ENCODE results near the gene MCTP1.

Gene MCTP1

DNA sequence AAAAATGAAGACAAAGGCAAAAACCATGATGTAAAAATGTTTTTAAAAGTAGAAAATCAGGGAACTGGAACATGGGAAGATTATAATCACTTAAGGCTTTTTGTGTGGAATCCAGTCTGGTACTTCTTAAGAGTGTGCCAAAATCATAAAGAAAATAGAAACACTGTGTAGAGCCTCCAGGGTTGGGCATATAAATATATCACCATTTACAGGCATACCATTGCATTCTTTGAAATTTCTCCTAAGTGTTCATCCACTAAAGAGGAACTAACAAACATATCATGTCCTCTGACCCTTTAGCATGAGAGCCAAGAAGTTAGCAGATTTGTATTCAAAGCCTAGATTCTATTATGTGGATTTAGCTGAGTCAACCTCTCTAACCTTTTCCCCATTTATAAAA, 573.1 kb downstream of the MCTP1 start:
- TF ChIP-seq, protein P1, sequence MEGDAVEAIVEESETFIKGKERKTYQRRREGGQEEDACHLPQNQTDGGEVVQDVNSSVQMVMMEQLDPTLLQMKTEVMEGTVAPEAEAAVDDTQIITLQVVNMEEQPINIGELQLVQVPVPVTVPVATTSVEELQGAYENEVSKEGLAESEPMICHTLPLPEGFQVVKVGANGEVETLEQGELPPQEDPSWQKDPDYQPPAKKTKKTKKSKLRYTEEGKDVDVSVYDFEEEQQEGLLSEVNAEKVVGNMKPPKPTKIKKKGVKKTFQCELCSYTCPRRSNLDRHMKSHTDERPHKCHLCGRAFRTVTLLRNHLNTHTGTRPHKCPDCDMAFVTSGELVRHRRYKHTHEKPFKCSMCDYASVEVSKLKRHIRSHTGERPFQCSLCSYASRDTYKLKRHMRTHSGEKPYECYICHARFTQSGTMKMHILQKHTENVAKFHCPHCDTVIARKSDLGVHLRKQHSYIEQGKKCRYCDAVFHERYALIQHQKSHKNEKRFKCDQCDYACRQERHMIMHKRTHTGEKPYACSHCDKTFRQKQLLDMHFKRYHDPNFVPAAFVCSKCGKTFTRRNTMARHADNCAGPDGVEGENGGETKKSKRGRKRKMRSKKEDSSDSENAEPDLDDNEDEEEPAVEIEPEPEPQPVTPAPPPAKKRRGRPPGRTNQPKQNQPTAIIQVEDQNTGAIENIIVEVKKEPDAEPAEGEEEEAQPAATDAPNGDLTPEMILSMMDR (IDR thresholded peaks at IDR 0.05; ENCODE audit: extremely low read depth, insufficient read depth, missing control alignments) = no peak
- in situ Hi-C loops (cut with MboI; ENCODE audit: low pct_unique_long_range_greater_than_20kb, low sequenced_read_pairs, unreplicated experiment) = no loop called here

DNA sequence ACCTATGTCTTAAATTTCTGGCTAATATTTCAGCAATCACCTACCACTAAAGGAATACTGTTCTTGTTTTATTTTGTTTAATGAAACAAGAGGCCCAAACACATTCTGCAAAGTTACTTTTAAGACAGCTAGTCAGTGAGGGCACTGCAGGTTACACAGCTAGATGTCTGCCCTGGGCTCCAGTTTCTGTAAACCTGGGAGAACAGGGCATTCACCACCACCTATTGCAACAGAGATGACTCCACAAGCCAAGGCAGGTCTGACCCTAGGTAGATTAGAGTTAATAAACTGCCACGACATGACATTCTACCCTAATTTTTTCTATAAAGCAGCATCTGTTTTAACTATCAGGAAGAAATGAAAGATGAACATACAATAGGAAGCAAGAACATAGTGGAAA, 575.6 kb downstream of the MCTP1 start:
- in situ Hi-C loops (cut with MboI; ENCODE audit: low pct_unique_long_range_greater_than_20kb, low sequenced_read_pairs, unreplicated experiment) = no loop called here
- TF ChIP-seq, protein P1 (IDR thresholded peaks at IDR 0.05; ENCODE audit: extremely low read depth, insufficient read depth, missing control alignments) = no peak
- DNase-seq (ENCODE audit: low spot score) = no peak

More for the DNA sequence above, 573.1 kb downstream of the MCTP1 start:
- DNase-seq (ENCODE audit: low spot score) = no peak

DNA sequence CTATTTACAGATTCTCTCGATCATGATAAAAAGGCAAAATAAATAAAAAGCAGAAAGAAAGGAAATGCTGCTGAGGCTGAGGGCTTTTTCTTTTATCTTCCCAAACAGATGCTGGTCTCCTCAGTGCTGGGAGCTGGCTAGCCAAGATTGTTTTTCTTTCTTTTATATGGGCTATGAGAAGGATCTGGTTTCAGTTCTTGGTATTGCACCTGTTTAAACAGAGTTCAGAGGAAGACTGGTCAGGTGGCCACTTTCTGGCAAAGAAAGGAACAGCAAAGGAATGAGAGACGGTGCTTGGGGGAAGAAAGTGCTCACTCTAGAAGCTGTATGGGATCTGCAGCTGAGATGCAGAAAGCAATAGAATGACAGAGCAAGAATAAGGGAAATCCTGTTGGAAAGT, 577.5 kb downstream of the MCTP1 start:
- DNase-seq (ENCODE audit: low spot score) = no peak
- in situ Hi-C loops (cut with MboI; ENCODE audit: low pct_unique_long_range_greater_than_20kb, low sequenced_read_pairs, unreplicated experiment) = no loop called here
- TF ChIP-seq, protein P1 (IDR thresholded peaks at IDR 0.05; ENCODE audit: extremely low read depth, insufficient read depth, missing control alignments) = no peak

DNA sequence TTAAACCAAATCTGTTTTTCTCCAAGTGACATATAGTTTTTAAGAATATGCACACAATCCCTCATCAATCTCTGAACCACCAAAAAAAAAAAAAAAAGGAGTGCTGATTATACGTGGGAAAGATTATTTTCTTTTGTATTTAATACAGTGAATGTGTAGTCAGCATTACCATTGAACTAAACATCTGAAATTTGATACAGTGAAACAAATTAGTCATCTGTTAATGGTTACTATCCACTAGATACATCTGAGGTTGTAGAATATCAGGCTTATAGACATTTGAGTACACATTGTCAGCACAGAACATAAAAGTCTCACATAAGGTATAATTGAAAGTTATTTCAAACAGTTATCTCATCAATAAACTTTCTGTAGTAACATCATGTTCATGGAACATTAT, 579.5 kb downstream of the MCTP1 start:
- no peak for DNase-seq (ENCODE audit: low spot score)
- TF ChIP-seq, protein P1 (IDR thresholded peaks at IDR 0.05; ENCODE audit: extremely low read depth, insufficient read depth, missing control alignments) = no peak
- in situ Hi-C loops (cut with MboI; ENCODE audit: low pct_unique_long_range_greater_than_20kb, low sequenced_read_pairs, unreplicated experiment) = no loop called here

DNA sequence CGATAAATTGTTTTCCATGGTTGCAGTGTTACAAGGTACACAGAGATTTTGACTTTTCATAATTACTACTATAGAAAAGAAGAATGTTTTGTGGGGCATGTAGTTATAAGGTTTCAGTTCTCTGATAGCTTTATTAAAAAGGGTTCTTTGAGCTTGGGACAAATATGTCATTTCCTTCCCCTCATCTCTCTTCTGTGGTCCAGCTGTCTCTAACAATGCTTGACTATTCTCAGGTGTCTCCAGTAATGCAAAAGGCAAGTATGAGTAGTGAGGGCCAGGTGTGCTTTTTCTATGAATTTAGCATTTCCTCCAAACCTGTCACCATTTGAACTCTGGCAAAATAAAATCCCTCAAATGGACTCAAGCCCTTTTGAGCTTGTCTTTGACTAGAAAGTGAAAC, 582.2 kb downstream of the MCTP1 start:
- no peak for DNase-seq (ENCODE audit: low spot score)
- TF ChIP-seq, protein P1 (IDR thresholded peaks at IDR 0.05; ENCODE audit: extremely low read depth, insufficient read depth, missing control alignments) = no peak
- in situ Hi-C loops (cut with MboI; ENCODE audit: low pct_unique_long_range_greater_than_20kb, low sequenced_read_pairs, unreplicated experiment) = no loop called here

DNA sequence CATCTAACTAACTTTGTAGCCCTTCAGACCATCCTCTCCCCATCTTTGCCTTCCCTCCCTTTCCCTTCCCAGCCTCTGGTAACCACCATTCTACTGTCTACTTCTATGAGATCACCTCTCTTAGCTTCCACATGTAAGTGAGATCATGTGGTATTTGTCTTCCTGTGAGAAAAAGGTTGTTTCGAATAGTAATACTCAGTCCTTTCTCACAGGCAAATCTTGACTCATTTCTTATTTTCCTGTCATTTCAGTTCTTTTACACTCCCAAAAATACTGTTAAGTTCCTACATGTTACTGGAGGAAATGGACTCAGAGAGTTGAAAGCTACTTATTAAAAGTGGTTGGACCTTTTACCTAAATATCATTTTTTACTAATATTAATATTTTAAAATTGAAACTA, 584.3 kb downstream of the MCTP1 start:
- TF ChIP-seq, protein P1 (IDR thresholded peaks at IDR 0.05; ENCODE audit: extremely low read depth, insufficient read depth, missing control alignments) = no peak
- no peak for DNase-seq (ENCODE audit: low spot score)
- in situ Hi-C loops (cut with MboI; ENCODE audit: low pct_unique_long_range_greater_than_20kb, low sequenced_read_pairs, unreplicated experiment) = no loop called here

DNA sequence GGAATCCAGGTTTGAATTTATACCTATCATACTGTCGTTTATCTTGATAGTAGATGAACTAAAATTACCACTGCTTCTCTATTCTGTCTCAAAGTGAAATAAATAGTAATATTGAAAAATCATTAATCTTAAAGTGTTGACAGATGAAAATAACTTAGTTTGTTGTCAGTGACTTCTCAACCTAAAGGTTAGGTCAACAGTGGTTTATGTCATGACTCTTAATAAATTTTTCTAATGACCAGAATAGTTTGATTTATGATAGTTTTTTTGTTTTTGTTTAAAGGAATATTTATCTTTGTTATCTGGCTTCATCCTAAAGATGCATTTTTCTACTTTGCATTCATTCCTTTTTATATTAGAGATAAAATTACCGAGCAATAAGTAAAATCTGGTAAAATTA, 585.3 kb downstream of the MCTP1 start:
- no peak for DNase-seq (ENCODE audit: low spot score)
- TF ChIP-seq, protein P1 (IDR thresholded peaks at IDR 0.05; ENCODE audit: extremely low read depth, insufficient read depth, missing control alignments) = no peak
- in situ Hi-C loops (cut with MboI; ENCODE audit: low pct_unique_long_range_greater_than_20kb, low sequenced_read_pairs, unreplicated experiment) = no loop called here
